HCT116 (cell line): ENCODE measurements around the gene TTC39C. TPM values are rescaled to one million over a fixed set of nuclear protein-coding genes. Genes with fewer than 3 reads are reported as not detected.

ENCODE experiments used
- ATAC-seq: fragments of 200-7000 bp; cut with Tn5 transposase; 2 replicates; pipeline ENCODE4 v1.9.1; 2020; ENCODE audit warnings: mild to moderate bottlenecking, moderate library complexity
- BruUV-seq: library from RNA; stranded (reverse); fragments of 400-500 nt; replicated peaks from 2 replicates; lab custom pipeline; 2021; lab: Mats Ljungman, UMichigan
- CTCF ChIA-PET: fragments of 300-600 bp; sonication (Branson Sonifier 250); formaldehyde crosslinking; loops from one replicate; lab custom pipeline; 2021; ENCODE audit warnings: antibody characterized with exemption; lab: Charles Lee
- POLR2A ChIA-PET: fragments of 300-600, 350-600 bp; sonication (Branson Sonifier 250); formaldehyde crosslinking; loops from one replicate; lab custom pipeline; 2021; ENCODE audit warnings: antibody characterized with exemption; lab: Charles Lee
- RAD21 ChIA-PET, 2 experiments: fragments of 300-600 bp; sonication (Branson Sonifier 250); formaldehyde crosslinking; loops; one replicate each; lab custom pipeline; 2023; ENCODE audit warnings: low total read pairs in 2 of 2; ENCODE audit not compliant: uncharacterized antibody in 2 of 2, unreplicated experiment in 2 of 2, low non-redundant PET in 1 of 2; lab: Charles Lee
- DNase-seq: peaks from one replicate; pipeline ENCODE4 v3.0.0-alpha.2; 2010; ENCODE audit warnings: low read depth, low spot score
- H2AFZ ChIP-seq: fragments of 200-600 bp; shearing (Covaris generic), sonication (generic); 2 replicates; pipeline ENCODE4 v1.6.1; 2017; ENCODE audit warnings: low read depth, mixed run types, mixed read lengths, antibody characterized with exemption, low read length; ENCODE audit not compliant: poor library complexity, severe bottlenecking
- H3K27ac ChIP-seq: 2 replicates; pipeline ENCODE4 v1.5.1; 2012; ENCODE audit warnings: low read depth, low read length
- H3K27me3 ChIP-seq: fragments of 200-600 bp; sonication (generic); 2 replicates; pipeline ENCODE4 v1.6.1; 2016; ENCODE audit warnings: mixed run types, low read length, mixed read lengths; ENCODE audit not compliant: insufficient read depth
- H3K36me3 ChIP-seq, 2 experiments: fragments of 200-500 bp in 1 of 2; fragments of 200-600 bp in 1 of 2; sonication (Bioruptor generic) in 1 of 2; sonication (generic) in 1 of 2; 2 replicates each; pipeline versions ENCODE4 v1.5.1 to v1.6.1; 2014 to 2016; ENCODE audit warnings: low read length in 2 of 2, inconsistent platforms in 1 of 2, mixed read lengths in 1 of 2, mixed run types in 1 of 2; ENCODE audit not compliant: insufficient read depth in 2 of 2, control insufficient read depth in 1 of 2
- H3K4me1 ChIP-seq, 2 experiments: fragments of 200-600 bp in 1 of 2; sonication (generic) in 1 of 2; 2 replicates each; pipeline versions ENCODE4 v1.5.1 to v1.6.1; 2012 to 2017; ENCODE audit warnings: low read length in 2 of 2, inconsistent platforms in 1 of 2, mild to moderate bottlenecking in 1 of 2, mixed read lengths in 1 of 2, mixed run types in 1 of 2, moderate library complexity in 1 of 2; ENCODE audit not compliant: insufficient read depth in 2 of 2, control insufficient read depth in 1 of 2
- H3K4me2 ChIP-seq: fragments of 200-600 bp; sonication (generic); 2 replicates; pipeline ENCODE4 v1.6.1; 2017; ENCODE audit warnings: mixed run types, low read length, mixed read lengths
- H3K4me3 ChIP-seq, 2 experiments: fragments of 200-600 bp in 1 of 2; sonication (generic) in 1 of 2; replicated peaks in 1 of 2; 2 replicates each; pipeline ENCODE4 v1.5.1; 2011 to 2016; ENCODE audit warnings: low read length in 2 of 2, control low read depth in 1 of 2, low read depth in 1 of 2, mild to moderate bottlenecking in 1 of 2, mixed read lengths in 1 of 2, mixed run types in 1 of 2
- H3K79me2 ChIP-seq: fragments of 200-600 bp; sonication (generic); 2 replicates; pipeline ENCODE4 v1.6.1; 2017; ENCODE audit warnings: mild to moderate bottlenecking, mixed run types, low read length, moderate library complexity, mixed read lengths; ENCODE audit not compliant: insufficient read depth
- H3K9ac ChIP-seq: fragments of 200-600 bp; sonication (generic); 2 replicates; pipeline ENCODE4 v1.6.1; 2016; ENCODE audit warnings: low read length, mixed read lengths
- H3K9me2 ChIP-seq: fragments of 200-600 bp; sonication (generic), shearing (Covaris generic); 2 replicates; pipeline ENCODE4 v1.6.1; 2017; ENCODE audit warnings: mixed run types, mild to moderate bottlenecking, moderate library complexity; ENCODE audit not compliant: insufficient read depth
- H3K9me3 ChIP-seq, 2 experiments: fragments of 200-500 bp in 1 of 2; fragments of 200-600 bp in 1 of 2; sonication (Bioruptor generic) in 1 of 2; sonication (generic) in 1 of 2; 2 replicates each; pipeline ENCODE4 v1.6.1; 2014 to 2017; ENCODE audit warnings: low read length in 2 of 2, mixed read lengths in 2 of 2, inconsistent platforms in 1 of 2, low read depth in 1 of 2, mild to moderate bottlenecking in 1 of 2, mixed run types in 1 of 2, moderate library complexity in 1 of 2; ENCODE audit not compliant: control insufficient read depth in 1 of 2, insufficient read depth in 1 of 2
- H4K20me1 ChIP-seq: fragments of 200-600 bp; sonication (generic), shearing (Covaris generic); 2 replicates; pipeline ENCODE4 v1.6.1; 2017; ENCODE audit warnings: mixed run types, mild to moderate bottlenecking, moderate library complexity; ENCODE audit not compliant: insufficient read depth
- CBX3 ChIP-seq: IDR thresholded peaks from 2 replicates; pipeline ENCODE4 v1.6.1; 2012; ENCODE audit warnings: low read depth
- CTCF ChIP-seq, 3 experiments: fragments of 200-600 bp in 1 of 3; sonication (generic) in 1 of 3; IDR thresholded peaks in 2 of 3; conservative IDR thresholded peaks in 1 of 3; 2 replicates each; pipeline ENCODE4 v1.5.1; 2012 to 2017; ENCODE audit warnings: low read depth in 2 of 3, low read length in 2 of 3, antibody characterized with exemption in 1 of 3, borderline replicate concordance in 1 of 3, control low read depth in 1 of 3, mild to moderate bottlenecking in 1 of 3, mixed read lengths in 1 of 3, mixed run types in 1 of 3, moderate library complexity in 1 of 3; ENCODE audit not compliant: insufficient read depth in 1 of 3
- ELF1 ChIP-seq: IDR thresholded peaks from 2 replicates; pipeline ENCODE4 v1.6.1; 2012; ENCODE audit warnings: low read depth, borderline replicate concordance
- EZH2phosphoT487 ChIP-seq: fragments of 200-600 bp; IDR thresholded peaks from 2 replicates; pipeline ENCODE4 v1.6.1; 2018; ENCODE audit warnings: antibody characterized with exemption, borderline replicate concordance
- FOSL1 ChIP-seq: IDR thresholded peaks from 2 replicates; pipeline ENCODE4 v1.6.1; 2012; ENCODE audit warnings: low read depth
- JUND ChIP-seq: IDR thresholded peaks from 2 replicates; pipeline ENCODE4 v1.6.1; 2012
- MAX ChIP-seq: IDR thresholded peaks from 2 replicates; pipeline ENCODE4 v1.6.1; 2012
- SP1 ChIP-seq: IDR thresholded peaks from 2 replicates; pipeline ENCODE4 v1.6.1; 2012; ENCODE audit warnings: low read depth
- ZFX ChIP-seq: fragments of 450-650 bp; IDR thresholded peaks from 2 replicates; pipeline ENCODE4 v1.6.1; 2017
- ZNF274 ChIP-seq: fragments of 200-500 bp; sonication (Bioruptor generic); IDR thresholded peaks from 2 replicates; pipeline ENCODE4 v1.6.1; 2014; ENCODE audit warnings: mild to moderate bottlenecking, low read depth, low read length, inconsistent platforms
- intact Hi-C: fragments of 100-400 bp; cut with micrococcal nuclease; formaldehyde crosslinking; loops from 2 replicates; pipeline ENCODE4 v1.10.0; 2022
- total RNA-seq: library from RNA; stranded (reverse); gene quantifications from one replicate; pipeline ENCODE4 v1.2.1, GENCODE V29; 2021; ENCODE audit not compliant: unreplicated experiment

TTC39C gene
- total RNA-seq, 1 experiment from 2014 or later: 24.8 TPM

GRCh38 chr18:23986600-23987359, 27.8 kb upstream of the TTC39C start:
- Histone ChIP-seq H3K27ac (no peak overlapping the region), H3K27me3 (no peaks in the 10 kb centered on the region), H3K9me2 (no peaks in the 10 kb centered on the region), H3K79me2 (no peaks in the 10 kb centered on the region), H3K4me2 (no peak overlapping the region), H3K4me3 (no peak overlapping the region), H3K36me3 (no peaks in the 10 kb centered on the region), H3K4me1 (peaks cover 5 to 12% of the 10 kb centered on the region in 2 experiments; a peak in 3 of 4 replicates), H3K9me3 (no peaks in the 10 kb centered on the region), H4K20me1 (no peaks in the 10 kb centered on the region), H3K9ac (no peak overlapping the region), H2AFZ (no peak overlapping the region)
- POLR2A ChIA-PET: no interaction called here
- no peak for ATAC-seq
- DNase-seq: no peak
- RAD21 ChIA-PET: no interaction called here
- CTCF ChIA-PET: no interaction called here
- no TSS peak for BruUV-seq
- intact Hi-C loops: no loop called here
- TF ChIP-seq ZFX: no peak
- no peak for TF ChIP-seq EZH2phosphoT487
- TF ChIP-seq CTCF (IDR thresholded peaks at IDR 0.05 in 2 of 3, conservative IDR thresholded peaks at IDR 0.05 in 1 of 3; ENCODE audit: borderline replicate concordance in 1 of 3, insufficient read depth in 1 of 3, low read depth in 2 of 3, low read length in 2 of 3): no peak
- TF ChIP-seq MAX: no peak
- no peak for TF ChIP-seq ELF1
- TF ChIP-seq FOSL1: no peak
- TF ChIP-seq SP1: no peak
- TF ChIP-seq JUND: no peak
- TF ChIP-seq CBX3: no peak
- TF ChIP-seq ZNF274: no peak
